Effector memory CD4-positive, alpha-beta T cell (primary cell): ENCODE results near the gene ZBTB20.

ENCODE experiments used
- DNase-seq, 3 donors: peaks; one replicate each; pipeline ENCODE4 v3.0.0-alpha.2; 2020
- H3K27ac ChIP-seq: 2 replicates; pipeline ENCODE4 v1.7.0; 2013; ENCODE audit warnings: mild to moderate bottlenecking, low read length, moderate library complexity; ENCODE audit not compliant: insufficient read depth, poor library complexity, severe bottlenecking
- H3K27me3 ChIP-seq: replicated peaks from 2 replicates; pipeline ENCODE4 v1.7.0; 2013; ENCODE audit warnings: mild to moderate bottlenecking, low read length; ENCODE audit not compliant: insufficient read depth, control insufficient read depth, poor library complexity, severe bottlenecking
- H3K36me3 ChIP-seq: 2 replicates; pipeline ENCODE4 v1.7.0; 2013; ENCODE audit warnings: mild to moderate bottlenecking, low read length, moderate library complexity; ENCODE audit not compliant: control insufficient read depth, insufficient read depth
- H3K4me1 ChIP-seq: 2 replicates; pipeline ENCODE4 v1.7.0; 2013; ENCODE audit warnings: low read length, mild to moderate bottlenecking; ENCODE audit not compliant: control insufficient read depth, insufficient read depth, poor library complexity, severe bottlenecking
- H3K4me3 ChIP-seq: 2 replicates; pipeline ENCODE4 v1.7.0; 2013; ENCODE audit warnings: low read length, low read depth, mild to moderate bottlenecking; ENCODE audit not compliant: insufficient read depth, poor library complexity, severe bottlenecking
- H3K9me3 ChIP-seq: 2 replicates; pipeline ENCODE4 v1.7.0; 2013; ENCODE audit warnings: mild to moderate bottlenecking, low read length, moderate library complexity; ENCODE audit not compliant: control insufficient read depth

ZBTB20 gene

DNA sequence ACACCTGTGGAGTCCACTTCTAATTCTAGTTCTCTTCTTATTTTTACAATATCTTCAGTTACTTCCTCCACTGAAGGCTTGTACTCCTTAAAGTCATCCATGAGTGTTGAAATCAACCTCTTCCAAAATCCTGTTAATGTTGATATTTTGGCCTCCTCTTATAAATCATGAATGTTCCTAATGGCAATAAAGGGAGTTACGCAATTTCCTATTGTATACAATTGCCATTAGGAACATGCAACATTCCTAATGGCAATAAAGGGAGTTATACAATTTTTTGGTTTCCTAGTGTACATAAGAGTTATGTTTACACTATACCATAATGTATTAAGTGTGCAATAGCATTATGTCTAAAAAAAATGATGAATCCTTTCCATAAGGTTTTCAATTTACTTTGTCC, 862.4 kb downstream of the ZBTB20 start:
- no peak for DNase-seq
- Histone ChIP-seq H3K9me3 (no peaks in the 10 kb centered on the region), H3K27me3 (no peaks in the 10 kb centered on the region), H3K4me1 (no peaks in the 10 kb centered on the region), H3K27ac (no peak overlapping the region), H3K36me3 (no peaks in the 10 kb centered on the region), H3K4me3 (no peak overlapping the region)
